GM21423 (cell line): ENCODE results near the gene CNN1.
A peak's percentile ranks its signal among the peaks of the same experiment; 100 is the strongest.
"Not testable (repeated sequence)": the region's sequence is repeated elsewhere in the genome, so short reads cannot be mapped to it uniquely, and the experiment has no call there.

Experiments
- ATAC-seq: cut with Tn5 transposase; IDR thresholded peaks from one replicate; pipeline ENCODE4 v1.9.1; 2021; ENCODE audit warnings: mild to moderate bottlenecking, moderate library complexity; ENCODE audit not compliant: unreplicated experiment

Gene CNN1

GRCh38 chr19:11564082-11564807 is 25.6 kb downstream of the CNN1 start:
- not testable (repeated sequence) for ATAC-seq

- not testable (repeated sequence) for ATAC-seq
Measured at GRCh38 chr19:11565649-11565980, 27.0 kb downstream of the CNN1 start.

- ATAC-seq = no peak
Measured at GRCh38 chr19:11566164-11566563, 27.5 kb downstream of the CNN1 start.

GRCh38 chr19:11570039-11570462 is 31.4 kb downstream of the CNN1 start:
- no peak for ATAC-seq

- ATAC-seq = not testable (repeated sequence)
Measured at GRCh38 chr19:11573354-11573753, 34.7 kb downstream of the CNN1 start.

- not testable (repeated sequence) for ATAC-seq
Measured at GRCh38 chr19:11573763-11574162, 35.1 kb downstream of the CNN1 start.

GRCh38 chr19:11574689-11575088 is 36.0 kb downstream of the CNN1 start:
- no peak for ATAC-seq

- ATAC-seq = no peak
Measured at GRCh38 chr19:11576227-11576626, 37.6 kb downstream of the CNN1 start.

GRCh38 chr19:11577451-11578257 is 39.0 kb downstream of the CNN1 start, which contains the start of gene ACP5:
Gene ACP5, minus strand, starts transcription at chr19:11577645. Its CDS starts 328 bp downstream, at chr19:11577317.
- no peak for ATAC-seq

- no peak for ATAC-seq
Measured at GRCh38 chr19:11578258-11579142, 39.8 kb downstream of the CNN1 start.

- ATAC-seq = no peak
Measured at GRCh38 chr19:11580116-11580515, 41.5 kb downstream of the CNN1 start.

GRCh38 chr19:11581740-11582139 is 43.1 kb downstream of the CNN1 start:
- ATAC-seq = peak; percentile 66

GRCh38 chr19:11586331-11586730 is 47.7 kb downstream of the CNN1 start:
- ATAC-seq = no peak

GRCh38 chr19:11587302-11587974 is 48.8 kb downstream of the CNN1 start:
- ATAC-seq = peak; percentile 47

- no peak for ATAC-seq
Measured at GRCh38 chr19:11587975-11588631, 49.5 kb downstream of the CNN1 start.

GRCh38 chr19:11594084-11594483 is 55.4 kb downstream of the CNN1 start:
- no peak for ATAC-seq

GRCh38 chr19:11596156-11596555 is 57.5 kb downstream of the CNN1 start:
- ATAC-seq = no peak

GRCh38 chr19:11597202-11598102 is 58.8 kb downstream of the CNN1 start, which contains the start of gene ZNF627:
Gene ZNF627, plus strand, starts transcription at chr19:11597483. Its CDS starts 145 bp downstream, at chr19:11597628.
- ATAC-seq = peak; percentile 97

GRCh38 chr19:11598103-11598483 is 59.4 kb downstream of the CNN1 start:
- no peak for ATAC-seq
